GM18909 (cell line): Measurements from ENCODE around the gene SMG7.
A peak's percentile ranks its signal among the peaks of the same experiment; 100 is the strongest.

Experiments
- ATAC-seq: cut with Tn5 transposase; IDR thresholded peaks from one replicate; pipeline ENCODE4 v1.9.1; 2021; ENCODE audit warnings: mild to moderate bottlenecking; ENCODE audit not compliant: unreplicated experiment, poor library complexity

SMG7 gene

GRCh38 chr1:183586455-183586854 lies 114.2 kb downstream of the SMG7 start:
- no peak for ATAC-seq

DNA sequence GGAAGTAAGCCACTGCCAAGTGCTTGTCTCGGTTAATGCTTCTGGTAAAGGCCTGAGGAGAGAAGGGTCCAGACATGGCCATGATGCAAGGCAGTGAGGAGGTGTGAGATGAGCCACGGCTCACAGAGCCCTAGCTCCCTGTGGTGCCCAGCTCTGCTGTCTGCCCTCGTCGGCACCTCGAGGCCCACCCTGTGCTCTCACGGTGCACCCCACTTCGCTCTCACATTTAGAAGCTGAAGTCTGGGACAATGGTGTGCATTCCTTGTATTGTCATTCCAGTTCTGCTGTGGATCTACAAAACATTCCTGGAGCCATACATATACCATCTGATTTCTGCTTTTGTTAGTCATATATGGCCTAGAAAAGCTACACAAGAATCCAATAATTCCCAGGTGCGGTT lies 114.6 kb downstream of the SMG7 start:
- ATAC-seq, result no peak

DNA sequence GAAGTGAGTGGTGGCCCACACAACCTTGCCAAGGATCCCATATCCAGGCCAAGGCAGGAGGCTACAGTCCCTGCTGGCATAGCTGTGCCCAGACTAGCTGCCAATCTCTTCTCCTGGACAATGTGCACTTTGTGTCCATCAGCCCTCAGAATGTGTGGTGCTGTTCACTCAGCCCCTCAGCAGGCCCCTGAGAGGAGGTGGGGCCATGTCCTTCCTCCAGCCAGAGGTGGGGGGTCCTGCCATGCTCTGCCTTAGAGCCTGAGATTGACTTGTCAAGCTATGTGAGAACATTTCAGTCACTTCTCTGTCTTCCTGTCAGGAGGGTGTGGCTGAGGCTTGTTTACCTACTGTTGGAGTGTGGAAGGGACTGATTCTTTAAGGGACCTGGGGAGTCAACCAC lies 116.5 kb downstream of the SMG7 start:
- no peak for ATAC-seq

- ATAC-seq, result no peak
These were observed 117.1 kb downstream of the SMG7 start for GRCh38 chr1:183589384-183589783.

DNA sequence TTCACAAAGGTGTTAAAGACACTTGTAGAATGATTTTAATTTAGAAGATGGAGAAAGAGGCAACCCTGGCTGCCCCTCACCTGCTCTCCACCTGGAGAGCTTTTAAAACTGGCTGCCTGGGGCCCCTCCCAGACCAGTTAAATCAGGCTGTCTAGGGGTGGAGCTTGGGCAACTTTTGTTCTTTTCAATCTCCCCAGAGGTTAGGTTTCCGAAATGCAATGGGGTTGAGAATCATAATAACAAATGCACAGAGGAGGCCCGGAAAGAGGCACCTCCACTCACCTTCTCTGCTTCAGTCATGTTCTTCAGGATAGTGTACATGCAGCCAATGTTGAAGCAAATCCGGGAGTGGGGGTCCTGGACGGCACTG lies 117.6 kb downstream of the SMG7 start:
- ATAC-seq, result peak; percentile 23

- peak; percentile 84 for ATAC-seq
These were observed 118.2 kb downstream of the SMG7 start, which contains the start of gene NCF2 for GRCh38 chr1:183590244-183591191. Gene NCF2 (minus strand): TSS chr1:183590459. CDS start chr1:183590329, 130 bp downstream.

GRCh38 chr1:183592733-183593132 lies 120.4 kb downstream of the SMG7 start:
- ATAC-seq, result no peak

GRCh38 chr1:183593356-183593755 lies 121.1 kb downstream of the SMG7 start:
- peak; percentile 49 for ATAC-seq

DNA sequence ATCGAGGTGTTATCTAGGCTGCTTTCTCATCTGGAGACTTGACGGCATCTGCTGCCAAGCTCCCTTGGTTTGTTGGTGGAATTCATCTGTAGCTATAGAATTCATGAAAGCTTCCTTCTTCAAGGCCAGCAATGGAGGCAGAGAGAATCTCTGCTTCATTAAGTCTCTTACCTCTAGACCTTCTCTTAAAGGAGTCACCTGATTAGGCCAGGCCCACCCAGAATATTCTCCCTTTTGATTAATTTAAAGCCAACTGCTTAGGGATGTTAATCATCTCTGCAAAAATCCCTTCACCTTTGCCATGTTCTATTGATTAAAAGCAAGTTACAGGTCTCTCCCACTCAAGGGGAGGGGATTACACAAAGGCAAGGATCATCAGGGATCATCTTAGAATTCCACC lies 123.2 kb downstream of the SMG7 start:
- ATAC-seq, result no peak

DNA sequence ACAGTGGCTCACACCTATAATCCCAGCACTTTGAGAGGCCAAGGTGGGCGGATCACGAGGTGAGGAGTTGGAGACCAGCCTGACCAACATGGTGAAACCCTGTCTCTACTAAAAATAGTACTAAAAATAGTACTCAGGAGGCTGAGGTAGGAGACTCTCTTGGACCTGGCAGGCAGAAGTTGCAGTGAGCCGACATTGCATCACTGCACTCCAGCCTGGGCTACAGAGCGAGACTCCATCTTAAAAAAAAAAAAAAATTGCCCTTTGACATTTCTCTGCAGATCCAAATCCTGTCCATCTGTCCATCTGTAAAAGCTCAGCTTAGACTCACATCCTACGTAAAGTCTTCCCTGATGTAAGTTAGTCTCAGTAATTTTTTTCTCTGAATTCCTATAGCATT lies 124.2 kb downstream of the SMG7 start:
- no peak for ATAC-seq

DNA sequence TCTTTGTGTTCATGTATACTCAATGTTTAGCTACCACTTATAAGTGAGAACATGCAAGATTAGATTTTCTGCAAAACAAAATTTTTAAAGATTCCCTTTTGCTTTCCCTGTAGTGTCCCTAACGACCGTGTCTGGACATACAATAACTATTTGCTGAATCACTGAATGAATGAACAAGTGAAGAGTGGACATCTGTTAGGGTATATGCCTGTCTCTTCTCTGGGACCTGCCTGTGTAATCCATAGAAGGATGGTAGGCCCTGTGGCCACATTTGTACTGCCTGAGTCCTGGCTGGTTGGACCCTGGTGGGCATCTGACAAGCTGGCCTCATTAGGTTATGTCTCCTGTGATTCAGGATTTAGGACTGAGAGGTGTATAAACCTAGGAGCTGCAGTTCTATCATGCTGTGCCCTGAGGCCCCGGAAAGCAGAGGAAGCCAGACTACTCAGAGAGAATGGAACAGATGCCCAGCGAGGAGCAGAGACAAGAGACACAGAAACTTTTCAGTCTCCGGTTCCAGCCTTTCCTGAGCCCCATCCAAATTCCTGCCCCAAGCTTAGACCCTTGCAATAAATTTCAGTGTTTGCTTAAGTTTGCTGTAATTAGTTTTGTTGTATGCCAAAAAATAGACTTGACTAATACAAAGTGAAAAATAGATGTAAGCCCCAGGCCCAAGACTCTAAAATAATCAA lies 125.5 kb downstream of the SMG7 start:
- ATAC-seq, result no peak

DNA sequence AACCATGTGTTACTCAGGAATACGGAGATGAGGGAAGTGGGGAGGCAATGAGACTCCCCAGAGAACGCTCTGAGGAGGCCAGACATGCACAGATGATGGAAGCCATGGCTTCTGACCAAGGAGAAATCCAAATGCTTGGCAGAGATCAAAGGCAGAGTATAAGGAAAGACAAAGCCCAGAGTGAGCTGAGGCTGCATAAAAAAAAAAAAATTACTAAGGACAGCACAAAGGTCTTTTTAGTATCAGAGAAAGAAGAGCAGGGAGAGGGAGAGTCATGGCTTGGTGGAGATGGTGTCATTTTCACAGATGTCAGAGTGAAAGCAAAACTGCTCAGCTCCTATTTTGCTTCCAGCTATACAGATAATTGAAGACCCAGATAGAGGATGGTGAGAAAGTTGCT lies 126.1 kb downstream of the SMG7 start:
- ATAC-seq, result peak; percentile 81

GRCh38 chr1:183600136-183600535 lies 127.8 kb downstream of the SMG7 start:
- ATAC-seq, result no peak

- no peak for ATAC-seq
These were observed 128.3 kb downstream of the SMG7 start for GRCh38 chr1:183600634-183601033.

GRCh38 chr1:183602510-183602909 lies 130.2 kb downstream of the SMG7 start:
- no peak for ATAC-seq
